Omental fat pad (tissue), 4 donors: ENCODE data around the gene ZNF564. TPM values are rescaled to one million over a fixed set of nuclear protein-coding genes. Genes with fewer than 3 reads are reported as not detected.

Experiments used
- ATAC-seq: fragments of 150-250 bp; one replicate; pipeline ENCODE4 v1.9.1; 2016; ENCODE audit warnings: mild to moderate bottlenecking, moderate library complexity; ENCODE audit not compliant: low FRiP score
- DNase-seq: peaks from one replicate; pipeline ENCODE4 v3.0.0-alpha.2; 2019; ENCODE audit warnings: low spot score
- CTCF ChIP-seq, 3 donors: fragments of 450-650 bp; IDR thresholded peaks; one replicate each; pipeline ENCODE4 v1.5.1; 2016 to 2017; ENCODE audit warnings: antibody characterized with exemption in 3 of 3, mild to moderate bottlenecking in 3 of 3, moderate library complexity in 2 of 3
- small RNA-seq: library from RNA; depleted of rRNA; stranded (forward); fragments of <200 nt; gene quantifications from one replicate; pipeline ENCODE3, GENCODE V24; 2016
- total RNA-seq, 4 donors: library from RNA; depleted of rRNA; stranded (reverse); fragments of >200 nt; gene quantifications; one replicate each; pipeline ENCODE4 v1.1.0, GENCODE V29; 2016

ZNF564 gene
- total RNA-seq, 4 donors from 2014 or later, result 5.9 to 16.1 (median 8.3) TPM

DNA sequence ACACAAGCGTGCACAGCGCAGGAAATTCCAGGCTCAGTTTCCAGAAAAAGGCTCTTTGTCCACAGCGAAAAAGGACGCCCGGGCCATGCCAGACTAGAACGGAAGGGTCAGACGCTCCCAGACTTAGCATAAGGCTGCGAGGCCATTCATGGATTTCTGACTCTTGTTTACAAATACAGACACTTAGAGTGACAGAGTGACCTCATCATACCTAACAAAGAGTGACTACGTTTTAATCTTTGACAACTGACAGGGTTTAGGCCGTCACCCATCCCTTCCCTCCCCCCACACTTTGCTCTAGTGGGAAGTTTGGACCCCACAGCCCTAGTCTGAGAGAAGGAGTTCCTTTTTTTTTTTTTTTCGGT, 66.2 kb downstream of the ZNF564 start:
- DNase-seq (no peak), ATAC-seq (peak; percentile 38)
- no peak for TF ChIP-seq CTCF (IDR thresholded peaks at IDR 0.05)

GRCh38 chr19:12484371-12485051, 66.8 kb downstream of the ZNF564 start, which contains the start of gene ZNF709:
Gene ZNF709, minus strand, starts transcription at chr19:12484816. Its CDS starts 159 bp downstream, at chr19:12484657.
- DNase-seq, result peak; percentile 93
- ATAC-seq, result peak; percentile 95
- TF ChIP-seq CTCF (IDR thresholded peaks at IDR 0.05), result no peak

DNA sequence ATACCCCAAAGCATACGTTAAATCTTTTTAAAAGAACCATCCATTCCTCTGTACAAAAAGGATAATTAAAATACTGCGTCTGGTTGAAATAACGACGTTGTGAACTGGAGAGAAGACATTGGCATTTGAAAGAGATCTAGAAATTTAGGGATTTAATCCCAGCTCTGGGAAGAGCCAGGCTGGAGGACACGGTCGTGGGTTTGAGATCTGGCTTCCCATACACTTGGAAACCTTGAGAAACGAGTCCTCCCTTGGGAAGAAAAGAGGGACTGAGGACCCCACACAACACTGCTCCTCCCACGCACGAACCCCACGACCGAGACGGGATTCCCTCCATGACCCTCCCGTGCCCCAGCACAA, 67.3 kb downstream of the ZNF564 start:
- ATAC-seq (no peak), DNase-seq (no peak)
- no peak for TF ChIP-seq CTCF (IDR thresholded peaks at IDR 0.05)

GRCh38 chr19:12482509-12482886, 68.8 kb downstream of the ZNF564 start:
- no peak for TF ChIP-seq CTCF (IDR thresholded peaks at IDR 0.05)
- DNase-seq (no peak), ATAC-seq (no peak)

GRCh38 chr19:12481781-12482508, 69.3 kb downstream of the ZNF564 start:
- no peak for ATAC-seq
- no peak for TF ChIP-seq CTCF (IDR thresholded peaks at IDR 0.05)
- no peak for DNase-seq

DNA sequence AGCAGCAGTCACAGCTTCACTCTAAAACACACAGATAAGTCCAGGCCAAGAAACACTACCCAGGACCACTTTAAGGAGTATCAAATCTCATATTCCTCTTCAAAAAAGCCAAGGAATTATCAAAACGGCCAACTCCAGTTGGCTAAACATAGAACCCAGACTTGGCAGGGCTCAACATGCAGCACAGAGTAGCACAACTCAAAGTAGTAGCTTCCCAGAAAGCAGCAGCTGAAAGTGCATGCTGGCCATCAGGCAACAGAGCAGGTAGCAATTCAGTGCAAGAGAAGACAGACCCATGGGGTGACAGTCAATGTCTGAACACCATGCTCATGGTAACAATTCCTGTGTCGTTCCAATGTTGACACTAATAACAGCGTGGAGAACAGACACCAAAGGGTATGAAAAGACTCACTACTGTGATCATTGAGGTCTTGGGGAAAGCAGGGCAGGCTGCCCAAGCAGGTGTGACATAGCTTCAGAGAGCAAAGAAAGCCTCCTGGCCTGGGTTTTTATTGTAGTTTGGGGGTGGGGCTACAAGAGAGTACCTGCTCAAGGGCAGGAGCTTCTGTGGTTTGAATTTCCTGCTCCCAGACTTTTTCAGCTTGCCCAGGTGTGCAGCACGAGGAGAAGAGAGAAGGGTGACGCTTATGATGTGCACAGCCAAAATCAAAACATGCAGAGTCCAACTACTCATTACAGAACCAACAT, 72.9 kb downstream of the ZNF564 start:
- no peak for ATAC-seq
- TF ChIP-seq CTCF (IDR thresholded peaks at IDR 0.05), result no peak
- no peak for DNase-seq

Small RNAs within 50 kb of the gene (small RNA-seq; reads per million reads assigned to genes)
- gene MTCO1P27 (not detected), gene PPIAP20 (not detected)

Other genes starting within 250 kb of the ZNF564 start
- 1 to 10 TPM in 3 of 4 donors, under 1 TPM in 1; 0.84 to 8.2 (median 2.5) TPM for gene ZNF563, start 217.8 kb downstream of the ZNF564 start, total RNA-seq
- 1 to 10 TPM; 1.8 to 7.9 (median 3.0) TPM for gene ZNF442, start 185.8 kb downstream of the ZNF564 start, total RNA-seq
- gene ZNF799, start 150.2 kb downstream of the ZNF564 start, total RNA-seq, result 10 to 100 TPM in 1 of 4 donors, 1 to 10 TPM in 3; 3.1 to 11.0 (median 4.2) TPM
- 1 to 10 TPM; 2.3 to 6.5 (median 2.7) TPM for gene ZNF443, start 110.5 kb downstream of the ZNF564 start, total RNA-seq
- 1 to 10 TPM; 1.8 to 4.6 (median 2.4) TPM for gene ZNF709, start 66.7 kb downstream of the ZNF564 start, total RNA-seq
- 1 to 10 TPM; 3.6 to 6.3 (median 4.7) TPM for gene ZNF490, start 59.3 kb upstream of the ZNF564 start, total RNA-seq
- gene ZNF791, start 59.4 kb upstream of the ZNF564 start, total RNA-seq, result 10 to 100 TPM; 12.9 to 23.3 (median 16.3) TPM
- gene MAN2B1, start 115.3 kb upstream of the ZNF564 start, total RNA-seq, result 100 to 1,000 TPM in 1 of 4 donors, 10 to 100 TPM in 3; 63.8 to 104 (median 74.6) TPM
- gene WDR83, start 115.3 kb upstream of the ZNF564 start, total RNA-seq, result 10 to 100 TPM in 1 of 4 donors, 1 to 10 TPM in 3; 7.1 to 10.2 (median 8.5) TPM
- 100 to 1,000 TPM in 1 of 4 donors, 10 to 100 TPM in 3; 68.5 to 119 (median 80.9) TPM for gene DHPS, start 130.4 kb upstream of the ZNF564 start, total RNA-seq
- not detected for gene GNG14, start 136.5 kb upstream of the ZNF564 start, total RNA-seq
- gene FBXW9, start 145.1 kb upstream of the ZNF564 start, total RNA-seq, result 1 to 10 TPM; 3.2 to 5.6 (median 4.4) TPM
- gene TNPO2, start 172.4 kb upstream of the ZNF564 start, total RNA-seq, result 10 to 100 TPM; 44.8 to 95.4 (median 55.8) TPM
- 100 to 1,000 TPM; 309 to 348 (median 323) TPM for gene TRIR, start 183.2 kb upstream of the ZNF564 start, total RNA-seq
- gene GET3, start 186.0 kb upstream of the ZNF564 start, total RNA-seq, result 10 to 100 TPM; 36.6 to 55.4 (median 48.9) TPM
- not detected for gene BEST2, start 200.3 kb upstream of the ZNF564 start, total RNA-seq
- gene HOOK2, start 224.1 kb upstream of the ZNF564 start, total RNA-seq, result 10 to 100 TPM; 26.9 to 71.3 (median 56.3) TPM
- gene JUNB, start 240.0 kb upstream of the ZNF564 start, total RNA-seq, result 1,000 to 10,000 TPM in 2 of 4 donors, 100 to 1,000 TPM in 2; 852 to 2,498 (median 1,079) TPM